Progenitor cell of endocrine pancreas (in vitro differentiated cells): ENCODE results near the gene ZNF764. TPM values are rescaled to one million over a fixed set of nuclear protein-coding genes. Genes with fewer than 3 reads are reported as not detected.

ENCODE experiments used
- DNase-seq: peaks from one replicate; pipeline ENCODE4 v3.0.0; 2021; ENCODE audit warnings: low spot score; ENCODE audit not compliant: unreplicated experiment
- H3K27ac Mint-ChIP-seq: 2 replicates; pipeline ENCODE4 v1.8.0; 2021; ENCODE audit warnings: mild to moderate bottlenecking, moderate library complexity, mixed read lengths
- H3K27me3 Mint-ChIP-seq: 2 replicates; pipeline ENCODE4 v1.8.0; 2021; ENCODE audit warnings: mixed read lengths
- H3K36me3 Mint-ChIP-seq: 2 replicates; pipeline ENCODE4 v1.8.0; 2022; ENCODE audit warnings: mixed read lengths; ENCODE audit not compliant: insufficient read depth
- H3K4me1 Mint-ChIP-seq: 2 replicates; pipeline ENCODE4 v1.8.0; 2021; ENCODE audit warnings: low read depth, mixed read lengths
- H3K4me3 Mint-ChIP-seq: 2 replicates; pipeline ENCODE4 v1.8.0; 2021; ENCODE audit warnings: low read depth, mild to moderate bottlenecking, moderate library complexity, mixed read lengths
- H3K9me3 Mint-ChIP-seq: 2 replicates; pipeline ENCODE4 v1.8.0; 2021; ENCODE audit warnings: low read depth, mixed read lengths
- CTCF ChIP-seq: fragments of 200-600 bp; sonication (generic); IDR thresholded peaks from one replicate; pipeline ENCODE4 v1.5.0; 2021; ENCODE audit warnings: antibody characterized with exemption, mild to moderate bottlenecking; ENCODE audit not compliant: unreplicated experiment
- total RNA-seq: library from RNA; stranded (reverse); gene quantifications from 2 replicates; pipeline ENCODE4 v1.2.1, GENCODE V29; 2021

ZNF764 gene
- total RNA-seq, 1 donor from 2014 or later = 36.1 TPM

- H3K27ac Mint-ChIP-seq = peak overlapping the region; percentile 96
- no peak for DNase-seq
- H3K27me3 Mint-ChIP-seq = no peaks in the 10 kb centered on the region
- no peak for TF ChIP-seq CTCF
- H3K9me3 Mint-ChIP-seq = peaks cover 10% of the 10 kb centered on the region
- peaks cover 19% of the 10 kb centered on the region for H3K4me1 Mint-ChIP-seq
- H3K4me3 Mint-ChIP-seq = peak overlapping the region; percentile 84
- H3K36me3 Mint-ChIP-seq = peaks cover 49% of the 10 kb centered on the region
These were observed 22.9 kb downstream of the ZNF764 start for GRCh38 chr16:30535106-30535776.

- peak; percentile 76 for DNase-seq
- no peaks in the 10 kb centered on the region for H3K27me3 Mint-ChIP-seq
- no peak for TF ChIP-seq CTCF
- peaks cover 46% of the 10 kb centered on the region for H3K36me3 Mint-ChIP-seq
- peaks cover 10% of the 10 kb centered on the region for H3K9me3 Mint-ChIP-seq
- H3K27ac Mint-ChIP-seq = peak within 1 kb of the TSS; percentile 96
- H3K4me3 Mint-ChIP-seq = peak within 1 kb of the TSS; percentile 84
- H3K4me1 Mint-ChIP-seq = peaks cover 21% of the 10 kb centered on the region
These were observed 23.6 kb downstream of the ZNF764 start, which contains the start of gene ZNF747 for GRCh38 chr16:30534368-30535105. Gene ZNF747 (minus strand): TSS chr16:30534858. CDS start chr16:30534679, 179 bp downstream.

- DNase-seq = no peak
- no peaks in the 10 kb centered on the region for H3K27me3 Mint-ChIP-seq
- peak overlapping the region; percentile 71 for H3K27ac Mint-ChIP-seq
- peaks cover 10% of the 10 kb centered on the region for H3K9me3 Mint-ChIP-seq
- peaks cover 39% of the 10 kb centered on the region for H3K36me3 Mint-ChIP-seq
- no peak for TF ChIP-seq CTCF
- peaks cover 24% of the 10 kb centered on the region for H3K4me1 Mint-ChIP-seq
- peak overlapping the region; percentile 84 for H3K4me3 Mint-ChIP-seq
These were observed 24.3 kb downstream of the ZNF764 start for GRCh38 chr16:30533748-30534367.

DNA sequence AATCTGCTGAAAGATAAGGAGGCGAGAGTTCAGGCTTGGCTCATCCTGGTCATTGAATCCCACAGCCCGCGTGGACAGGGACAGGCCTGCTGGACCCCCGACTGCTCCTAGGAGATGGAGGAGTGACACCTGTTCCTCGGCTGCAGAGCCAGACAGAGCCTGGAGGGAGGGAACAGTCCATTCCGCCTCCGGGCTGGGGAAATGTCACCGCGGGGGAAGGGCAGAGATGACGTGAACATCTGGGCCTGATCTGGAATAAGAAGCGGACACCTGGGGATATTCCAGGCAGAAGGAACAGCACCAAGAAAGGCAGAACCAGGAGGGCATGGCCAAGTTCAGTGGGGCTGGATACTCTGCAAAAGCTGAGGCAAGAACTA, 25.0 kb downstream of the ZNF764 start:
- peaks cover 36% of the 10 kb centered on the region for H3K36me3 Mint-ChIP-seq
- peaks cover 27% of the 10 kb centered on the region for H3K4me1 Mint-ChIP-seq
- peak overlapping the region; percentile 98 for H3K27ac Mint-ChIP-seq
- peak overlapping the region; percentile 75 for H3K4me3 Mint-ChIP-seq
- no peak for DNase-seq
- no peak for TF ChIP-seq CTCF
- no peaks in the 10 kb centered on the region for H3K27me3 Mint-ChIP-seq
- peaks cover 10% of the 10 kb centered on the region for H3K9me3 Mint-ChIP-seq
